ENCODE measurements around the gene STH.

DNA sequence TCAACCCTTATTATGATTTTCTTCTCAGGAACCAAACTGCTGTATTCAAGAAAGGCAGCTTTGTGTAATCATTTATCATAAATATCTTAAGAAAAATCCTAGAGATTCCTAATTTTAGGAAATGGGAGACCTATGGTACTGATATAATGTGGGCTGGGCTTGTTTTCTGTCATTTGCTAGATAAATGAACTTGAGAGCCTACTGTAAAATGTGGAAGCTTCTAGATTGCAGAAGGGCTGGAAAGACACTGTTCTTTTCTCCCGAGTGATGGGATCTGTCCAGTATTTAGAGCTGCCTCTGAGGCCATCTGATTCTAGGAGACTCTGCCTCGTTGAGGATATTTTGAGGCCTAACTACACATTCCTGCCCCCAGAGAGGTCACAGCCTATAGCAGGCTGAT is 19.9 kb upstream of the STH start:
- no peak for TF ChIP-seq ZNF24 (IDR thresholded peaks at IDR 0.05)
- TF ChIP-seq BCLAF1 (IDR thresholded peaks at IDR 0.05): no peak
- no peak for TF ChIP-seq ZSCAN29 (IDR thresholded peaks at IDR 0.05)
- TF ChIP-seq SP1 (IDR thresholded peaks at IDR 0.05; ENCODE audit: low read depth, low read length): no peak
- no peak for TF ChIP-seq ATF3 (IDR thresholded peaks at IDR 0.05; ENCODE audit: borderline replicate concordance, extremely low read depth, low read depth, low read length)
- TF ChIP-seq ZNF274 (IDR thresholded peaks at IDR 0.05; ENCODE audit: insufficient read depth, insufficient read length): no peak
- TF ChIP-seq CUX1 (IDR thresholded peaks at IDR 0.05; ENCODE audit: insufficient replicate concordance, low read depth, low read length): no peak

Data from GM12878 (cell line).